Liver (tissue), 3 donors: ENCODE data around the gene HERPUD2.

Source experiments
- GABPA ChIP-seq, 2 donors: IDR thresholded peaks in 1 of 2; conservative IDR thresholded peaks in 1 of 2; 2 replicates each; pipeline ENCODE4 v1.6.1; 2016; ENCODE audit warnings: antibody characterized with exemption in 2 of 2, mild to moderate bottlenecking in 1 of 2, moderate library complexity in 1 of 2
- TF ChIP-seq, protein P1 (sequence below): fragments of 150-350 bp; IDR thresholded peaks from 2 replicates; pipeline ENCODE4 v1.5.1; 2017; ENCODE audit warnings: improper control_type of control experiment, low read depth, low read length; ENCODE audit not compliant: missing input control
- TF ChIP-seq, protein P2 (sequence below): IDR thresholded peaks from 2 replicates; pipeline ENCODE4 v1.6.1; 2016; ENCODE audit warnings: antibody characterized with exemption, mild to moderate bottlenecking
- donor health status: healthy.
- donor health status: healthy.

GRCh38 chr7:35734001-35734483 is 39.1 kb upstream of the HERPUD2 start:
- TF ChIP-seq, protein P1, sequence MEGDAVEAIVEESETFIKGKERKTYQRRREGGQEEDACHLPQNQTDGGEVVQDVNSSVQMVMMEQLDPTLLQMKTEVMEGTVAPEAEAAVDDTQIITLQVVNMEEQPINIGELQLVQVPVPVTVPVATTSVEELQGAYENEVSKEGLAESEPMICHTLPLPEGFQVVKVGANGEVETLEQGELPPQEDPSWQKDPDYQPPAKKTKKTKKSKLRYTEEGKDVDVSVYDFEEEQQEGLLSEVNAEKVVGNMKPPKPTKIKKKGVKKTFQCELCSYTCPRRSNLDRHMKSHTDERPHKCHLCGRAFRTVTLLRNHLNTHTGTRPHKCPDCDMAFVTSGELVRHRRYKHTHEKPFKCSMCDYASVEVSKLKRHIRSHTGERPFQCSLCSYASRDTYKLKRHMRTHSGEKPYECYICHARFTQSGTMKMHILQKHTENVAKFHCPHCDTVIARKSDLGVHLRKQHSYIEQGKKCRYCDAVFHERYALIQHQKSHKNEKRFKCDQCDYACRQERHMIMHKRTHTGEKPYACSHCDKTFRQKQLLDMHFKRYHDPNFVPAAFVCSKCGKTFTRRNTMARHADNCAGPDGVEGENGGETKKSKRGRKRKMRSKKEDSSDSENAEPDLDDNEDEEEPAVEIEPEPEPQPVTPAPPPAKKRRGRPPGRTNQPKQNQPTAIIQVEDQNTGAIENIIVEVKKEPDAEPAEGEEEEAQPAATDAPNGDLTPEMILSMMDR, result no peak
- no peak for TF ChIP-seq GABPA (IDR thresholded peaks at IDR 0.05 in 1 of 2, conservative IDR thresholded peaks at IDR 0.05 in 1 of 2)
- TF ChIP-seq, protein P2, sequence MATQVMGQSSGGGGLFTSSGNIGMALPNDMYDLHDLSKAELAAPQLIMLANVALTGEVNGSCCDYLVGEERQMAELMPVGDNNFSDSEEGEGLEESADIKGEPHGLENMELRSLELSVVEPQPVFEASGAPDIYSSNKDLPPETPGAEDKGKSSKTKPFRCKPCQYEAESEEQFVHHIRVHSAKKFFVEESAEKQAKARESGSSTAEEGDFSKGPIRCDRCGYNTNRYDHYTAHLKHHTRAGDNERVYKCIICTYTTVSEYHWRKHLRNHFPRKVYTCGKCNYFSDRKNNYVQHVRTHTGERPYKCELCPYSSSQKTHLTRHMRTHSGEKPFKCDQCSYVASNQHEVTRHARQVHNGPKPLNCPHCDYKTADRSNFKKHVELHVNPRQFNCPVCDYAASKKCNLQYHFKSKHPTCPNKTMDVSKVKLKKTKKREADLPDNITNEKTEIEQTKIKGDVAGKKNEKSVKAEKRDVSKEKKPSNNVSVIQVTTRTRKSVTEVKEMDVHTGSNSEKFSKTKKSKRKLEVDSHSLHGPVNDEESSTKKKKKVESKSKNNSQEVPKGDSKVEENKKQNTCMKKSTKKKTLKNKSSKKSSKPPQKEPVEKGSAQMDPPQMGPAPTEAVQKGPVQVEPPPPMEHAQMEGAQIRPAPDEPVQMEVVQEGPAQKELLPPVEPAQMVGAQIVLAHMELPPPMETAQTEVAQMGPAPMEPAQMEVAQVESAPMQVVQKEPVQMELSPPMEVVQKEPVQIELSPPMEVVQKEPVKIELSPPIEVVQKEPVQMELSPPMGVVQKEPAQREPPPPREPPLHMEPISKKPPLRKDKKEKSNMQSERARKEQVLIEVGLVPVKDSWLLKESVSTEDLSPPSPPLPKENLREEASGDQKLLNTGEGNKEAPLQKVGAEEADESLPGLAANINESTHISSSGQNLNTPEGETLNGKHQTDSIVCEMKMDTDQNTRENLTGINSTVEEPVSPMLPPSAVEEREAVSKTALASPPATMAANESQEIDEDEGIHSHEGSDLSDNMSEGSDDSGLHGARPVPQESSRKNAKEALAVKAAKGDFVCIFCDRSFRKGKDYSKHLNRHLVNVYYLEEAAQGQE, result no peak
